ENCODE measurements around the gene CPOX.

CPOX gene

DNA sequence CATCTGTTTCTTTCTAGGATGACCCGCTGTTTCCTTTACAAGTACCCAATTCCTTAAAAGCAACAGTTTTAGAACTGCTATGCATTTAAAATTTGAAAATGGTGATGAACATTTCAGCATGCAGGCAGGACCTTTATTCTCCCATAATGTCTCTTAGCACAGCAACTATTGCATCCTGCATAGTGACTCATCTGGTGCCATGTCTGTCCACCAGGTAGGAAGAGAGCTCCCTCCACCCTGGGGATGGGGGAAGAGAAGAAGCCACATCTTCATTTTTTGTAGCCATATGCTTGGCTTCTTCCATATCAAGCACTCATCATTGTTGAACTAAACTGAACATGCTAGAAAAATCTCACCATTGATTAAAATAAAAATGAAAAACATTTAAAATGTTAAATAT lies 51.7 kb downstream of the CPOX start:
- DNase-seq: no peak

DNA sequence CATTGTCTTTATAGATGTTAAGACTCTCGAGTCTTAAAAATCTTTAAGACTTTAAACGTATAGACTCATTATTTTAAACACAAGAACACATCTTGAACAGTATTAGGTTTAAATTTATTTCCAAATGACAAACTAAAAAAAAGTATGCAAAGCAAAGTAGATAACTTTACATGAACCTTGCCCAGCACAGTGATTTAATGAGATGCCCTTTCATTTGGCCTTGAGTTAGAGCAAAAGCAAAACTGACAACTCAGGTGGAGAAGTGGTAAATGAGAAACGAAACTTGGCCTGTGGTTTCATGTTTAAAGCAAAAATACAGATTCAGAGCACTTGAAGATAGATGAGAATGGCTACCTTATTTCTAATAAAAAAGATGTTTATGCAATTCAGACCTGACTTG lies 53.1 kb downstream of the CPOX start:
- no peak for DNase-seq

DNA sequence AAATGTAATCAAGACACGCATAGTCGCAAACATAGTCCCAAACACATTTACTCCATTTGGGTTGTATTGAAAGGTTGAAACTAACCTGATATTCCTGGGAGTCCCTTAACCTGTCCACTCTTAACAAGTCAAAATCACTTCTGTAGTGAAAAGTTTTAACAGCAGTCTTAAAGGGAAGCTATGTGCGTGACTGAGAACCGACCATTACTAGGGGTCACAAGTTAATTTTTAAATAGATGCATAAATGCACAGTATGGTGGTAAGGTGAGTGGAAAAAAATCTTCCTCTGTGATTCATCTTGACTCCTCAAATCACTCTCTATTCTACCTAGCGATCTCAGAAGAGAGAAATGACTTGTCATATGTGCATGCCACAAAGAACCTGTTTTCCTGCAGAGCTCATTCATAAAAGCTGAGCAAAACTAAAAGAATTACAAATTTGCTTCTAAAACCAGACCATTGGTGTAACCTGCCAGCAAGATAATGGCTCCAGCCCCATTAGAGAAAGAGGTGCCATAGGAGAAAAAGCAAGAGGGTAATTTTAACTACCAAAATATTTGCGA lies 56.9 kb downstream of the CPOX start:
- no peak for DNase-seq

DNA sequence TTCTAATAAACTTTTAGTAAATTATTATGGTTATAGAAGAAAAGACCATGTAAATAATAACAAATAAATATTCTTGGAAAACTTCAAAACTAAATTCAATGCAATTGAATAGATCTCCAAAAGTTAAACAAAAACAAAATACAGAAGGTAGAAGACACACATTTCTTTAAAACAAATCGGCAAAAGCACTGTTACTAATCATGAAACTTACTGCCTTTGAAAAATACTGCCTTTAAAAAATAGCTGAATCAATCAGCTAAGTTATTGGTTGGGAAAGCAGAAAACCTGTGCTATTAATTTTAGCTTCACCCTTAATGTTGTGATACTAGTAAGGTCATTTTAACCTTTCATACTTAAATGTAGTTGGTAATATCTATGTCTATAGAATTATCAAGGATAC lies 58.7 kb downstream of the CPOX start:
- no peak for DNase-seq

DNA sequence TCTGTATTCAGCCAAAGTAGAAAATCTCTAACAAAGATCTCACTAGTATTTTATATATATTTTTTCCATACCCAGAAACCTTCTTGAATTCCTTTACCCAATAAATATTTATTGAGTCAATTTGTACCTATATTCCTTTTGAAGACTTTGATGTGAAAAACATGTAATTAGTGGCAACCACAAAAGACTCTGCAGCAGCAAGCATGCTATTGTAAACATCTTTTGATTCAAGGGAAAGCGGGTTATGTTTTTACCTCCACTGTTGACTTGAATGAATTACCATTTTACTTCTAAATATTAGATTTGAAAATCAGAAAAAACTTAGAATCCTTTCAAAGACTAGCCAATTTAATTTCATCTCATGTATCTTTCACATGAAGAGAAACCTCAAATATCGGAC lies 59.2 kb downstream of the CPOX start:
- DNase-seq: no peak

DNA sequence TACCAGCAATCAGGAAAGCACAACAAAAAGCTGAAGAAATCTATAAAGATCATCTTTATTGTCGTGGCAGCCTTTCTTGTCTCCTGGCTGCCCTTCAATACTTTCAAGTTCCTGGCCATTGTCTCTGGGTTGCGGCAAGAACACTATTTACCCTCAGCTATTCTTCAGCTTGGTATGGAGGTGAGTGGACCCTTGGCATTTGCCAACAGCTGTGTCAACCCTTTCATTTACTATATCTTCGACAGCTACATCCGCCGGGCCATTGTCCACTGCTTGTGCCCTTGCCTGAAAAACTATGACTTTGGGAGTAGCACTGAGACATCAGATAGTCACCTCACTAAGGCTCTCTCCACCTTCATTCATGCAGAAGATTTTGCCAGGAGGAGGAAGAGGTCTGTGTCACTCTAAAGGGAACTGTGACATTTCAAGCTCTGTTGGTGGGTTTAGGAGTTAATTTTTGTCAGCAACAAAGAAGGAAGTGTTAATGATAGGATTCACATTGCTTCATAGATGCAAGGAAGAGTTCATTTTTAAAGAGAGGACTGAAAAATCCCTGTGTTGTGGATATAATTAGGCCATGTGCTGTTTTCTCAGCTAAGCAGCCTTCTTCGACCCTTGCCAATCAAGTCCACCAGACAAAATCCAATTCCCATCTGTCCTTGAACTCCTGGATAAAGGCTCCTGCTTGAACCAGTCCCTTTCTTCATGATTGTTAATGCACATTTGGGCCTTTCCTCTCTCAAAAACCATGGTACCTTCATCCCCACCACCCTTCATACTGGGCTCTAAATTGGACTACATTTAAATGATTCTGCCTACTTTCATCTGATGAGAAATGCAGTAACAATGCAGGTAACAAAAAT lies 60.5 kb downstream of the CPOX start:
- DNase-seq: no peak

DNA sequence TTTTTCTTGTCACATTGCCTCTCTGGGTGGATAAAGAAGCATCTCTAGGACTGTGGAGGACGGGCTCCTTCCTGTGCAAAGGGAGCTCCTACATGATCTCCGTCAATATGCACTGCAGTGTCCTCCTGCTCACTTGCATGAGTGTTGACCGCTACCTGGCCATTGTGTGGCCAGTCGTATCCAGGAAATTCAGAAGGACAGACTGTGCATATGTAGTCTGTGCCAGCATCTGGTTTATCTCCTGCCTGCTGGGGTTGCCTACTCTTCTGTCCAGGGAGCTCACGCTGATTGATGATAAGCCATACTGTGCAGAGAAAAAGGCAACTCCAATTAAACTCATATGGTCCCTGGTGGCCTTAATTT lies 61.2 kb downstream of the CPOX start:
- DNase-seq: no peak

DNA sequence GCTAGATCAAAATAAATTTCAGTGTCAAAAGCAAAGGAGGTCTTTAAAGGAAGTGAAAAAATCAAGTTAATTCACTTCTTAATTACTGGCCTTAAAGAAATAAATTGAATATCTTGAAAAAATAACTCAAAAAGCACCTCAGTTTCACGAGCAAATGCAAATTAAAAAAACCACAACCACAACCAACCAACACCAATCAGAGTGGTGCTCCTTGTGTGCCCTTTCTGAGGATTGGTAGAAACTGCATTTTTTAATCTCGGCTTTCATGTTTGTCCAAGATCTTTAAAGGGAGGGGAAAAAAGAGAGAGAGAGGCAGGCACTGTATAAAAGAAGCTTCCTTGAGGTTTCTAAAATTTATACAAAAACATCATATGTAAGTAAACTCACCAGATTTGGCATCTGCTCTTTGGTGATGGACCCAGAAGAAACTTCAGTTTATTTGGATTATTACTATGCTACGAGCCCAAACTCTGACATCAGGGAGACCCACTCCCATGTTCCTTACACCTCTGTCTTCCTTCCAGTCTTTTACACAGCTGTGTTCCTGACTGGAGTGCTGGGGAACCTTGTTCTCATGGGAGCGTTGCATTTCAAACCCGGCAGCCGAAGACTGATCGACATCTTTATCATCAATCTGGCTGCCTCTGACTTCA lies 61.7 kb downstream of the CPOX start, which contains the start of gene GPR15:
Gene GPR15, plus strand, starts transcription at position 357 of the 653 bp plus-strand sequence. Its CDS starts 56 bp downstream, at position 413.
- DNase-seq: no peak

DNA sequence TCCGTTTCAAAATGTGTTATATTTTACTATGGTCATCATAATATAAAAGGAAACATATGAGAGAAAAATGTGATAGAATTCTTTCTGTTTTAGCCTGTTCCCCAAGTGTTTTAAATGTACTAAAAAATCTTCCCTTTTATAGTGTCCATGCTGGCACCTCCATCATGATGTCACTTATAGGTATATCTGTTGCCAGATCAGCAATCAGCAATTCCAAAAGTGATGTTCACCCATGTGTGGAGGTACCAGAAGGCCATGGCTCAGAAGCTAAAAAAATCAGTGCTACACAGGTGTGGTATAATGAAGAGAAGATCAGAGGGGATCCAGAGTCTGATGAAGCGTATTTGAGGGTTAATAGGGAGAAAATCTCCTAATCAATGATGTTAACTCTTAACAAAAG lies 62.7 kb downstream of the CPOX start:
- no peak for DNase-seq

DNA sequence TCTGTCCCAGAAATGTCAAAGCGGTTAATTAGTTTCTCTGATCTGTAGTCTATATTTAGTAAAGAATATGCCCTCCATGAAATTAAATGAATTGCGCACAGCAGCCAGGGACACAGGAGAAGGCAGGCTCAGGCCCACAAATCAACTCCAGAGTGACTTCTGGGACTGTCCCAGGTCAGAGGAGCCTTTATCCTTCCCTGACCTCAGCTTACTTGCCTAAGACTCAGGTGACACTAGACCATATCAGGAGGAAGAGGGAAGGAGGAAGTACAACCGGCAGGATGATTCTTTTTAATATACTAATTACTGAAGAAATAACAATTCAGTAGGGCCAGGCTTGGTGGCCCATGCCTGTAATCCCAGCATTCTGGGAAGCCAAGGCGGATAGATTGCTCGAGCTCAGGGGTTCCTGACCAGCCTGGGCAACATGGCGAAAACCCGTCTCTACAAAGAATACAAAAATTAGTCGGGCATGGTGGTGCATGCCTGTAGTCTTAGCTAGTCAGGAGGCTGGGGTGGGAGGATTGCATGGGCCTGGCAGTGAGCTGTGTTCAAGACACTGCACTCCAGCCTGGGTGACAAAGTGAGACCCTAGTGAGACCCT lies 63.5 kb downstream of the CPOX start:
- no peak for DNase-seq

All from anterior cingulate cortex (tissue), 58 donors.